Non-pigmented ciliary epithelial cell (primary cell): Measurements from ENCODE around the gene UBE2D1.

ENCODE experiments used
- DNase-seq: peaks from one replicate; pipeline ENCODE4 v3.0.0-alpha.2; 2010; ENCODE audit warnings: low read depth

Gene UBE2D1

DNA sequence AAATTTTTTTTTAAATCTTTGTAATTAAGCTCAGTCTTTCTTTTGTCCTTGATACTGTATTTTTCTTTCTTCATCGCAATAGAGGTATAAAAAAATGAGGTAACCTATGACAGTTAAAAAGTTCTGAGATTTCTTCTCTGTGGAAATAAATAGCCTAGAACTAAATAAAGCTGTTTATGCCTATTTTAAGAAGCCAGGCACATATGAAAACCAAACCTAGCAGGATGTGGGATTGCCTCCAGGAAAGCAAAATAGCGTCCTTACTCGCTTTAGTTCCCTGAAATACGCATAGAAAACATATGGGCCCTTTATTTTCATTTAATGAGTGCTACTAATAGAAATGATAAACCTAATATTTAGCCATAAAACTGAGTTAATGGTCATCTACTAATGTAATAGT lies 6.6 kb downstream of the UBE2D1 start:
- DNase-seq = no peak

DNA sequence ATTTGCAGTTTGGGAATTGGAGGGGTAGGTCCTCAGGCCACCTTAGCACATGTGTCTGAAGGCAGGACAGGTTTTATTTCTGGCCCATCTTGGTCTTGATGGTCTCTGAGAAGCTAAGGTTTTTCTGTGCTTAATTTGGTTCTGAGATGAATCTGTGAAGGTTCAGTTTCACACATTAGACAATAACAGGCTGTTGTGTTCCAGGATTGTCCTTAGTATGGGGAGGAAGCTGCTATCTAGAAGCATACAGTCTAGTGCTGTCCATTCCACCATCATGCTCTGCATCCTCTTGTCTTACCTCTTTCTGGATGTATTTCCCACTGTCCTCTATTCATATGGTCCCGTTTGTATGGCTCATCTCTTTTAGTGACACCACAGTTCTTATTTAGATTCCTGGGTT lies 7.1 kb downstream of the UBE2D1 start:
- no peak for DNase-seq

GRCh38 chr10:58347967-58348366 lies 13.2 kb downstream of the UBE2D1 start:
- no peak for DNase-seq

- no peak for DNase-seq
These were observed 13.8 kb downstream of the UBE2D1 start for GRCh38 chr10:58348571-58349033.

- DNase-seq = no peak
These were observed 15.2 kb downstream of the UBE2D1 start for GRCh38 chr10:58350023-58350422.

DNA sequence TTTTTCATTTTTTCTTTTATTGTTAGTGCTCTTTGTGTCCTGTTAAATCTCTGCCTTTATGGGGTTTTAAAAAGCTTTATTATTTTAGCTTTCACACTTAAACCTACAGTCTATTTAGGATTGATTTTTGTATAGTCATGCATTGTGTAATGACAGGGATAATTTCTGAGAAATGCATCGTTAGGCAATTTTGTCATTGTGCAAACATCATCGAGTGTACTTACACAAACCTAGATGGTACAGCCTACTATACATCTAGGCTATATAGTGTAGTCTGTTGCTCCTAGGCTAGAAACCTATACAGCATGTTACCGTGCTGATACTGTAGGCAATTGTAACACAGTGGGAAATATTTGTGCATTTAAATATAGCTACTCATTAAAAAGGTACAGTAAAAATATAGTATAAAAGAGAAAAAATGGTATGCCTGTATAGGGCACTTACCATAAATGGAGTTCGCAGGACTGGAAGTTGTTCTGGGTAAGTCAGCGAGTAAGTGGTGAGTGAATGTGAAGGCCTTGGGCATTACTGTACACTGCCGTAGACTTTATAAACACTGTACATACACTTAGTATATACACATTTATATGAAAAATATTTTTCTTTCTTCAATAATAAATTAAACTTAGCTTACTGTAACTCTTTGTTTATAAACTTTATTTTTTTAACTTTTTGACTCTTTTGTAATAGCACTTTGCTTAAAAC lies 16.0 kb downstream of the UBE2D1 start:
- DNase-seq = no peak

GRCh38 chr10:58351616-58352578 lies 17.1 kb downstream of the UBE2D1 start:
- no peak for DNase-seq

GRCh38 chr10:58352956-58353610 lies 18.3 kb downstream of the UBE2D1 start:
- DNase-seq = no peak

- no peak for DNase-seq
These were observed 21.9 kb downstream of the UBE2D1 start for GRCh38 chr10:58356756-58357155.

DNA sequence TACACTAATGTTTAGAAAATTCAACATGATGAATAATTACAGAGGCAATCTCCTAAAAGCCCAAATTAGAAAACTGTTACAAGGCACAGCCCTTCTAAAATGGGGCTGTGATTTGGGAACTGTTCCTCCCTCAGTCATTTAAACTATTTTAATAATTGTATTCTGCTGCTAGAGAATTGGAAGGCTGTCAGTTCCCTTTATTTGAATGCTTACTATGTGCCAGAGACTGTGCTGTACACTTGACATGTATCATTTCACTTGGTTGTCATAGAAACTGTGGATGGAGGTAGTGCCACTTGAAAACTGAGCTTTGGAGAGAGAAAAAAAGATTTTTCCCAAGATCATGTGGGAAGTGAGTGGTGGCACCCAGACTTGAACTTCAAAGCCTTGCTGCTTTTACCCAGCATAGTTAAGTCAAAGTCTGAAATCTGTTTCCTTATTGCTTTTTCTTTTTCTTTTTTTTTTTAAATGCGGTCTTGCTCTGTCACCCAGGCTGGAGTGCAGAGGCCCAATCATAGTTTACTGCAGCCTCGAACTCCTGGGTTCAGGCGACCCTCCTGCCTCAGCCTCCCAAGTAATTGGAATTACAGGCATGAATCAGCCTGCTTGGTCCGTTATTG lies 23.6 kb downstream of the UBE2D1 start:
- no peak for DNase-seq

- no peak for DNase-seq
These were observed 24.1 kb downstream of the UBE2D1 start for GRCh38 chr10:58358947-58359346.

DNA sequence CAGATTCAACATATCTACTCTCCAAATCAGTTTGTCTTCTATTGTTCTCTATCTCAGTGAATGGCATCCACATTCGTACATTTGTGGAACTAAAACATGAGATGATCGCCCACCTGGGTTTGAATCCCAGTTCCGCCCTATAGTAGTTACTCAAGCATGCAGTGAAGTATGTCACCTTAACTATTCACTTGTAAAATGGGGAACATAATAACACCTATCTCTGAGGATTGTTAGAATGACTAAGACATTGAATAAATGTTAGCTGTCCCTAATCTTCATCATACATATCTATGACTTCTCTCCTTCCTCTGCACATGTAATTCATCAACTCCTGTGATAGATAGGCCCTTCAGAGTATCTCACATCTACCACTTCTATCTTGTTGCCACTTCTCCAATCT lies 24.7 kb downstream of the UBE2D1 start:
- DNase-seq = no peak

GRCh38 chr10:58360412-58361004 lies 25.7 kb downstream of the UBE2D1 start:
- DNase-seq = no peak

GRCh38 chr10:58361353-58361752 lies 26.5 kb downstream of the UBE2D1 start:
- DNase-seq = no peak

- no peak for DNase-seq
These were observed 27.4 kb downstream of the UBE2D1 start for GRCh38 chr10:58362027-58362789.

- DNase-seq = no peak
These were observed 32.3 kb downstream of the UBE2D1 start for GRCh38 chr10:58367069-58367468.

DNA sequence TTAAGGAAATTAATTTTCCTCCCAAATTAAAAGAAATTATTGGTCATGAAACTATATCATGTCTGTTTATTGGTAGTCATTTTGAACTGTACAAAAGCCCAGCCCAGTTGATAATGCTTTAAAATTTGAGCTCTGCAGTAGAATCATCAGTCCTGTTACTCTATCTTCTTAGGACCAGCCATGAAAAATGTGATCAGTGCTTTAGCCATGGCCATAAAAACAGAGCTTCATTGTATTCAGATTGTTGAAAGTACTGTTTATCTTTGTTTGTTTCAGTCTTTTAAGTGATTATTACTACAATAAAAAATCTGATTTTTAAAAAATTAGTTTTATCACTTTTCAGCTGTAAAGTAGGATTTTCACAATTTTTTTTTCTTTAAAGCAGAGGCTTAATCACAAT lies 36.7 kb downstream of the UBE2D1 start:
- no peak for DNase-seq

GRCh38 chr10:58372607-58373441 lies 38.0 kb downstream of the UBE2D1 start:
- no peak for DNase-seq

GRCh38 chr10:58373442-58373827 lies 38.6 kb downstream of the UBE2D1 start:
- DNase-seq = no peak

GRCh38 chr10:58382489-58382995 lies 47.7 kb downstream of the UBE2D1 start:
- DNase-seq = no peak
